Activated naive CD4-positive, alpha-beta T cell treated with anti-CD3 and anti-CD28 coated beads, Interleukin-2, amount 10 ng/mL, durations not matched to agents 7 days and 5 days (primary cell): ENCODE measurements around the gene MUC2.

ENCODE experiments used
- CTCF ChIA-PET: fragments of 350-600 bp; sonication (Branson Sonifier 250); formaldehyde crosslinking; loops from one replicate; lab custom pipeline; 2021; ENCODE audit warnings: antibody characterized with exemption; lab: Charles Lee
- DNase-seq: peaks from one replicate; pipeline ENCODE4 v3.0.0-alpha.2; 2020
- H3K27ac Mint-ChIP-seq: one replicate; pipeline ENCODE4 v1.8.0; 2021; ENCODE audit warnings: mild to moderate bottlenecking, moderate library complexity, mixed read lengths
- H3K27me3 Mint-ChIP-seq: one replicate; pipeline ENCODE4 v1.8.0; 2021; ENCODE audit warnings: mild to moderate bottlenecking, mixed read lengths
- H3K36me3 Mint-ChIP-seq: one replicate; pipeline ENCODE4 v1.8.0; 2021; ENCODE audit warnings: mixed read lengths
- H3K4me1 Mint-ChIP-seq: one replicate; pipeline ENCODE4 v1.8.0; 2021; ENCODE audit warnings: mixed read lengths
- H3K4me3 Mint-ChIP-seq: one replicate; pipeline ENCODE4 v1.8.0; 2021; ENCODE audit warnings: mild to moderate bottlenecking, moderate library complexity, mixed read lengths
- H3K9me3 Mint-ChIP-seq: one replicate; pipeline ENCODE4 v1.8.0; 2021; ENCODE audit warnings: mixed read lengths

MUC2 gene

GRCh38 chr11:1081601-1082311 is 7.1 kb downstream of the MUC2 start:
- Mint-ChIP-seq H3K36me3 (no peaks in the 10 kb centered on the region), H3K4me1 (no peaks in the 10 kb centered on the region), H3K27ac (no peak overlapping the region), H3K4me3 (no peak overlapping the region), H3K9me3 (no peaks in the 10 kb centered on the region), H3K27me3 (no peaks in the 10 kb centered on the region)
- DNase-seq = no peak
- CTCF ChIA-PET = no interaction called here

DNA sequence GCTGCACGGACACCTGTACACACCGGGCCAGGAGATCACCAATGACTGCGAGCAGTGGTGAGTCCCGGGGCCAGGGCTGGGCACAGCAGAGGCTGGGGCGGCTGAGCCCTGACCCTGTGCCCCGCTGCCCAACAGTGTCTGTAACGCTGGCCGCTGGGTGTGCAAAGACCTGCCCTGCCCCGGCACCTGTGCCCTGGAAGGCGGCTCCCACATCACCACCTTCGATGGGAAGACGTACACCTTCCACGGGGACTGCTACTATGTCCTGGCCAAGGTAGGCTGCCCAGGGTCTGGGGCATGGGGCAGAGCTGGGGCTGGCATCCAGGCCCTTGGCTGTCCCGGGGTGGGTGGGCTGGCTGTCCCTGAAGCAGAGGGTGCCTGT is 7.7 kb downstream of the MUC2 start:
- Mint-ChIP-seq H3K4me1 (no peaks in the 10 kb centered on the region), H3K27me3 (no peaks in the 10 kb centered on the region), H3K27ac (no peak overlapping the region), H3K4me3 (no peak overlapping the region), H3K9me3 (no peaks in the 10 kb centered on the region), H3K36me3 (no peaks in the 10 kb centered on the region)
- DNase-seq = no peak
- CTCF ChIA-PET = no interaction called here

DNA sequence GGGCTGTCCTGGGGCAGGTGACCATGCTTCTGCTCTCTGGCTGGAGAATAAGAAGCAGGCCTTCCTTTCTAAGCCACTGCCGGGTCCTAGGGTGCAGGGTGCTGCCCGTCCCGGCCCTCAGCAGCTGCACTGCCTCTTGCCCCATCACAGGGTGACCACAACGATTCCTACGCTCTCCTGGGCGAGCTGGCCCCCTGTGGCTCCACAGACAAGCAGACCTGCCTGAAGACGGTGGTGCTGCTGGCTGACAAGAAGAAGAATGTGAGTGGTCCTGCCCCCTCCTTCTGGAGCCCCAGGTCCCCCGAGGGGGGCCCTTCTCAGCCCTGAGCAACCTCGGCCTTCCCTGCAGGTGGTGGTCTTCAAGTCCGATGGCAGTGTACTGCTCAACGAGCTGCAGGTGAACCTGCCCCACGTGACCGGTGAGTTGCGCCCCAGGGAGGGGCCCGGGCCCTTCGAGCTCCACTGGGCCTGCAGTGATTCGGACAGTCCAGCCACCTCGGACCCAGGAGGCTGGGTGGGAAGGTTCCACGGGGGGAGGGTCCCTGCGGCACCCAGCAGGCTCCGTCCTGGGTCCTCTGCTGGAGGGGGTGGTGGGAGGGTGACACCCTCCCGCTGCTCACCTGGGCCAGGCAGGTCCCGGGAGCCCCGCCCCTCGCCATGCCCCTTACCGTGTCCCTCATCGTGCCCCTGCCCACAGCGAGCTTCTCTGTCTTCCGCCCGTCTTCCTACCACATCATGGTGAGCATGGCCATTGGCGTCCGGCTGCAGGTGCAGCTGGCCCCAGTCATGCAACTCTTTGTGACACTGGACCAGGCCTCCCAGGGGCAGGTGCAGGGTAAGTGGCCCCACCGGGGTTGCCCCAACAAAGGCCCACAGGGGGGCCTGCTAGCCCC is 8.3 kb downstream of the MUC2 start:
- DNase-seq = no peak
- no peak overlapping the region for H3K27ac Mint-ChIP-seq
- CTCF ChIA-PET = no interaction called here
- no peaks in the 10 kb centered on the region for H3K36me3 Mint-ChIP-seq
- no peaks in the 10 kb centered on the region for H3K27me3 Mint-ChIP-seq
- H3K9me3 Mint-ChIP-seq = no peaks in the 10 kb centered on the region
- no peaks in the 10 kb centered on the region for H3K4me1 Mint-ChIP-seq
- no peak overlapping the region for H3K4me3 Mint-ChIP-seq

DNA sequence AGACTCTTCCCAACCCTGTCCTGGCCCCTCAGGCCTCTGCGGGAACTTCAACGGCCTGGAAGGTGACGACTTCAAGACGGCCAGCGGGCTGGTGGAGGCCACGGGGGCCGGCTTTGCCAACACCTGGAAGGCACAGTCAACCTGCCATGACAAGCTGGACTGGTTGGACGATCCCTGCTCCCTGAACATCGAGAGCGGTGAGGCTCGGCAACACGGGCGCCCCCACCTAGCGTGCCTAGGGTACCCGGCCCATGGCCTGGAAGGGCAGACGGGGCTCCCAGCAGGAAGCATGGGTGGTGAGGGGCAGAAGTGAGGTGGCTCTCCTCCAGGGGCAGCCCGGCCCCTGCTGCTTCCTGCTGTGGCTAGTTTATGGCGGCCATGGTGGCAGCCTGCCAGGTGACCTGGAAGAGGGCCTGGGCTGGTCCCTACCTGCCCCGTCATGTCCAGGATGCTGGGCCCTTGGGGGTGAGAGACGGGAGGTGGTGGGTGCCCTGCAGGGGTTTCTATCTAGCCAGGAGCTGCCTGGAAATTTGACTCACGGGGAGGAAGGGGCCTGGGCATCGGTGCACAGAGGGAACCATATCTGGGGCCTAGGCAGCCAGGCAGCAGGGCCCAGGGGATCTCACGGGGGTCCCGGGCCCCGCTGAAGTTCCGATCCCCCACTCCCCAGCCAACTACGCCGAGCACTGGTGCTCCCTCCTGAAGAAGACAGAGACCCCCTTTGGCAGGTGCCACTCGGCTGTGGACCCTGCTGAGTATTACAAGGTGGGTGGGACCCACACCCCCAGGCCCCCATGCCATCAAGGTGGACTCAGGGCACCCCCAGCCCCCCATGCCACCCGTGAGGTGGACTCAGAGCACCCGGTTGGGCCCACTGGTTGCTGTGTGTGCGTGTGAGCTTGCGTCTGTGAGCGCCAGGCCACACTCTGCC is 9.2 kb downstream of the MUC2 start:
- no peaks in the 10 kb centered on the region for H3K9me3 Mint-ChIP-seq
- CTCF ChIA-PET = no interaction called here
- no peak overlapping the region for H3K4me3 Mint-ChIP-seq
- no peaks in the 10 kb centered on the region for H3K4me1 Mint-ChIP-seq
- H3K36me3 Mint-ChIP-seq = no peaks in the 10 kb centered on the region
- H3K27me3 Mint-ChIP-seq = no peaks in the 10 kb centered on the region
- H3K27ac Mint-ChIP-seq = no peak overlapping the region
- no peak for DNase-seq

DNA sequence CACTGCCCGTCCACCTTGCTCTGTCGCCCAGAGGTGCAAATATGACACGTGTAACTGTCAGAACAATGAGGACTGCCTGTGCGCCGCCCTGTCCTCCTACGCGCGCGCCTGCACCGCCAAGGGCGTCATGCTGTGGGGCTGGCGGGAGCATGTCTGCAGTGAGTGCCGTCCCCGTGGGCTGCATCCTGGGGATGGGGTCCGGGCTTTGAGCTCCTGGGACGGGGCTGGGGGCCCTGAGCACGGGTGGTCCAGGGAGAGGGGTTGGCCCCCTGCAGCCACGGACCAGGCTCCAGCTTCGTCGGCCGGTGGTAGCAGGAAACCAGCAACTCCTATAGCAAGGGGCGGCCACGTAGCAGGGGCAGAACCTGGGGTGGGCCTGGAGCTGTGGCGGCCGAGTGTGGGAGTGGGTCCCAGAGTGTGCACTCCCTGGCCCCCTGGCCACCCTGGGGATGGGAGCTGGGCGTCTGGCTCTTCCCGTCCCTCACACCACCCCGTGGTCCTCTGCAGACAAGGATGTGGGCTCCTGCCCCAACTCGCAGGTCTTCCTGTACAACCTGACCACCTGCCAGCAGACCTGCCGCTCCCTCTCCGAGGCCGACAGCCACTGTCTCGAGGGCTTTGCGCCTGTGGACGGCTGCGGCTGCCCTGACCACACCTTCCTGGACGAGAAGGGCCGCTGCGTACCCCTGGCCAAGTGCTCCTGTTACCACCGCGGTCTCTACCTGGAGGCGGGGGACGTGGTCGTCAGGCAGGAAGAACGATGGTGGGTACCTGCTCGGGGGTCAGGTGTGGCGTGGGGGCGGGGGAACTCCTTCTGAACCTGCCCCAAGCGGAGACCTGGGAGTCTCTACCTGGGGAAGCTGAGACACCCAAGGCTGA is 10.1 kb downstream of the MUC2 start:
- Mint-ChIP-seq H3K4me1 (no peaks in the 10 kb centered on the region), H3K27me3 (no peaks in the 10 kb centered on the region), H3K4me3 (no peak overlapping the region), H3K27ac (no peak overlapping the region), H3K36me3 (no peaks in the 10 kb centered on the region), H3K9me3 (peaks cover 2% of the 10 kb centered on the region)
- no peak for DNase-seq
- CTCF ChIA-PET = no interaction called here

GRCh38 chr11:1085440-1086170 is 10.9 kb downstream of the MUC2 start:
- Mint-ChIP-seq H3K4me3 (no peak overlapping the region), H3K36me3 (no peaks in the 10 kb centered on the region), H3K9me3 (peaks cover 2% of the 10 kb centered on the region), H3K27me3 (no peaks in the 10 kb centered on the region), H3K4me1 (no peaks in the 10 kb centered on the region), H3K27ac (no peak overlapping the region)
- CTCF ChIA-PET = no interaction called here
- no peak for DNase-seq

GRCh38 chr11:1086171-1087102 is 11.8 kb downstream of the MUC2 start:
- Mint-ChIP-seq H3K27me3 (no peaks in the 10 kb centered on the region), H3K36me3 (no peaks in the 10 kb centered on the region), H3K4me1 (no peaks in the 10 kb centered on the region), H3K27ac (no peak overlapping the region), H3K9me3 (peaks cover 10% of the 10 kb centered on the region), H3K4me3 (no peak overlapping the region)
- CTCF ChIA-PET = no interaction called here
- DNase-seq = no peak

DNA sequence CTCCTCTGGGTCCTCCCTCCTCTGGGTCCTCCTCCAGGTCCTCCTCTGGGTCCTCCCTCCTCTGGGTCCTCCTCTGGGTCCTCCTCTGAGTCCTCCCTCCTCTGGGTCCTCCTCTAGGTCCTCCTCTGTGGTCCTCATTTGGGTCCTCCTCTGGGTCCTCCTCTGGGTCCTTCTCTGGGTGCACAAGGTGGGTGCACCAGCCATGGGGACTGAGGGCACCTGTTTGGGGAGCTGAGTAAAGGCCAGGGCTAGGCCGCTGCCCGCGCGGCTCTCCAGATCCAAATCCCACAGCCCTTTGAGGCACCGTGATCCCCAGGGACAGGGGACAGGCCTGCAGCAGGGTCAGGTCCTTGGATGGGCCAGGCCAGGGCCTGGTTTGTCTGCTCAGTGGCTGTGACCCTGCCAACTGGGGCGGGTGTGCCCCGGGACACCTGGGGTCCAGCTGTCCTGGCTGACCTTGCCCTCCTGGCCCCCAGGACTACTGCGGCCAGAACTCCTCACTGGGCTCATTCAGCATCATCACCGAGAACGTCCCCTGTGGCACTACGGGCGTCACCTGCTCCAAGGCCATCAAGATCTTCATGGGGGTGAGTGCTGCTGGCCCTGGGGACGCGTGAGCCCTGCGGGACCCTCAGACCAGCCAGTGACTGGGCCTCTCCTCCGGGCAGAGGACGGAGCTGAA is 12.7 kb downstream of the MUC2 start:
- Mint-ChIP-seq H3K4me3 (no peak overlapping the region), H3K4me1 (no peaks in the 10 kb centered on the region), H3K9me3 (peaks cover 15% of the 10 kb centered on the region), H3K27me3 (no peaks in the 10 kb centered on the region), H3K27ac (no peak overlapping the region), H3K36me3 (no peaks in the 10 kb centered on the region)
- CTCF ChIA-PET = no interaction called here
- no peak for DNase-seq

DNA sequence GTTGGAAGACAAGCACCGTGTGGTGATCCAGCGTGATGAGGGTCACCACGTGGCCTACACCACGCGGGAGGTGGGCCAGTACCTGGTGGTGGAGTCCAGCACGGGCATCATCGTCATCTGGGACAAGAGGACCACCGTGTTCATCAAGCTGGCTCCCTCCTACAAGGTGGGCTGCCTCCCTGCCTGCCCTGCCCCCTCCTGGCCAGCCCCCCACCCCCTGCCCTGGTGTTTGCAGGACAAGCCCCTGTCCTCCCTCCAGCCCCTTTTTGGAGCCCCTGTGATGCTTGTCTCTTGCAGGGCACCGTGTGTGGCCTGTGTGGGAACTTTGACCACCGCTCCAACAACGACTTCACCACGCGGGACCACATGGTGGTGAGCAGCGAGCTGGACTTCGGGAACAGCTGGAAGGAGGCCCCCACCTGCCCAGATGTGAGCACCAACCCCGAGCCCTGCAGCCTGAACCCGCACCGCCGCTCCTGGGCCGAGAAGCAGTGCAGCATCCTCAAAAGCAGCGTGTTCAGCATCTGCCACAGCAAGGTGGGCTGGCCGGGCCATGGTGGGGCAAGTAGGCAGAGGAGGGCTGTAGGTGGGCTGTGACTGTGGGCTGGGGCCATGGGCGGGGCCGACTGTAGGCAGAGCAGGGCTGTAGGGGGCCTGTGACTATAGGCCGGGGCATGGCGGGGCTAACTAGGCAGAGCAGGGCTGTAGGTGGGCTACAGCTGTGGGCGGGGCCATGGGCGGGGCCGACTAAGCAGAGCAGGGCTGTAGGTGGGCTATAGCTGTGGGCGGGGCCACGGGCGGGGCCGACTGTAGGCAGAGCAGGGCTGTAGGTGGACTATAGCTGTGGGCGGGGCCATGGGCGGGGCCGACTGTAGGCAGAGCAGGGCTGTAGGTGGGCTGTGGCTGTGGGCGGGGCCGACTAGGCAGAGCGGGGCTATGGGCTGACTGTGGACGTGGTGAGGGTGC is 13.6 kb downstream of the MUC2 start:
- no peak for DNase-seq
- no peaks in the 10 kb centered on the region for H3K27me3 Mint-ChIP-seq
- no peak overlapping the region for H3K27ac Mint-ChIP-seq
- CTCF ChIA-PET = no interaction called here
- no peaks in the 10 kb centered on the region for H3K4me1 Mint-ChIP-seq
- no peaks in the 10 kb centered on the region for H3K36me3 Mint-ChIP-seq
- H3K4me3 Mint-ChIP-seq = no peak overlapping the region
- peaks cover 15% of the 10 kb centered on the region for H3K9me3 Mint-ChIP-seq

DNA sequence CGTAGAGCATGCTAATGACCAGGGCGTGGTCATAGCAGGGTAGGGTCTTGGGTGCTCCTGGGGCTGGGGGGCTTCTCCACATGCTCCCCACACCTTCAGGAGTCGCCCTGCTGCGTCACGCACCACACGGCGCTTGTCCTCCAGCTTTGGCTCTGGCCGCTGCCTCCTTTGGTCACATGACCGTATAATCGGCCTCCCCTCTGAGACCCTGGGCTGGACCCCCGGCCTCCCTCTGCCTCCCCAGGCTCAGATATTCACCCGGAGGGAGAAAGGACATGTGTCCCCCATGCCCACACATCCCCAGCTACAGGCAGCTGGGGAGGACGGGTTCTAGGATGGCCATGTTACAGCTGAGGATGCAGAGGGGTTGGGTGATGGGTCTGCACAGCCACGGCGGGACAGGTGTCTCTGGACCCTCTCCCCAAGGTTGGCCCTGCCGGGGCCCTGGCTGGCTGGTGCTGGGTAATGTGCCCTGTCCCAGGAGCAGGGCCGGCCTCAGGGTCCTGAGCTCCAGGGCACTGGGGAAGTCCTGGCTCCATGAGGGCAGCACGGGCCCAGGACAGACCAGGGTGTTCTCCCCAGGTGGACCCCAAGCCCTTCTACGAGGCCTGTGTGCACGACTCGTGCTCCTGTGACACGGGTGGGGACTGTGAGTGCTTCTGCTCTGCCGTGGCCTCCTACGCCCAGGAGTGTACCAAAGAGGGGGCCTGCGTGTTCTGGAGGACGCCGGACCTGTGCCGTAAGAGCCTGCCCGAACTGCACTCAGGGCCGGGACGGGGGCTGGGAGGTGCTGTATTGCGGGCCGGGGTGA is 14.5 kb downstream of the MUC2 start:
- no peak for DNase-seq
- Mint-ChIP-seq H3K27ac (no peak overlapping the region), H3K9me3 (peaks cover 15% of the 10 kb centered on the region), H3K4me3 (no peak overlapping the region), H3K4me1 (no peaks in the 10 kb centered on the region), H3K36me3 (no peaks in the 10 kb centered on the region), H3K27me3 (no peaks in the 10 kb centered on the region)
- CTCF ChIA-PET = no interaction called here
